Stromal cell of bone marrow (primary cell): ENCODE results near the gene HAPLN2.

Experiments
- DNase-seq: peaks from one replicate; pipeline ENCODE4 v3.0.0-alpha.2; 2012; ENCODE audit warnings: low read depth

HAPLN2 gene

DNA sequence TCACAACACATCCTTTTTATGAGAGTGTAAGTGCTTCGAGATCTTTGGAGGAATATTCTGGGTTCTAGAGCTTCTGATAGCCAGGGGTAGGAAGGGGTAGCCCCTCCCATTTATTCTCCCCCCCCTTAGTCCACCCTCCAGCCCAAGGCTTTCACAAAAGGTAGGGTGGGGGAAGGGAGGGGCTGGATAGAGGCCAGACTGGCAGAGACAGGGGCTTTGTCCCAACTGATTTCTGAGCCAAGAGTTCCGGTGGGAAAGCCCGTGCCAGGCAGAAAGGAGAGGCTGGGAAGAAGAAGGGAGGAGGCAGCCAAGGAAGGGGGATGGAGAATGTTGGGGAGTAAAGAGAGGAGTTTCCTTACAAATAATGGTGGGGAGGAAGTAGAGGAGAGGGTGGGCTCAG, 25.8 kb downstream of the HAPLN2 start:
- DNase-seq, result no peak

DNA sequence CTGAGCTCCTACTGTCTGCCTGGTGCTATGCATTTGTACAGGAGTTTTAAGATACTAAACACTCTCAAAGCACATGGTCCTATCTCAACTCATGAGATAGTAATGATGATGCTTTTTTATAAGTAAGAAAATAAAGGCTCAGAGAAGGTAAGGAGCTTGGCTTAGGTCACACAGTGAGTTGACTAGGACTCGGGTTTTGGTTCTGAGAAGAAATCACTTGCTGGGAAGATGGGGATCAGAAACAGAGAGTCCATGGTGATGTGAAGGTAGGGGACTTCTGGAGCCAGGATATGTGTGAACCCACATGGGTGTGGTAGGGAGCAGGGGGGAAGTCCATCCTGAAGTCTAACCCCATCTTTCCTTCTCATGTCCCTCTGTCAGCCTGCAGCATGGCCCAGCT, 26.5 kb downstream of the HAPLN2 start:
- DNase-seq, result no peak

DNA sequence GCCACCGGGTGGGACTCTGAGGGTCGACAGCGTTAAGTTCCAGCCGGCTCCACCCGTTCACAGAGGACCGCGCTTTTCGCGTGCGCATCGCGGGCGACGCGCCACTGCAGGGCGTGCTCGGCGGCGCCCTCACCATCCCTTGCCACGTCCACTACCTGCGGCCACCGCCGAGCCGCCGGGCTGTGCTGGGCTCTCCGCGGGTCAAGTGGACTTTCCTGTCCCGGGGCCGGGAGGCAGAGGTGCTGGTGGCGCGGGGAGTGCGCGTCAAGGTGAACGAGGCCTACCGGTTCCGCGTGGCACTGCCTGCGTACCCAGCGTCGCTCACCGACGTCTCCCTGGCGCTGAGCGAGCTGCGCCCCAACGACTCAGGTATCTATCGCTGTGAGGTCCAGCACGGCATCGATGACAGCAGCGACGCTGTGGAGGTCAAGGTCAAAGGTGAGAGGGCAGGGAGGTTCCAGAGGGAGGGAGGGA, 27.6 kb downstream of the HAPLN2 start:
- DNase-seq, result no peak

DNA sequence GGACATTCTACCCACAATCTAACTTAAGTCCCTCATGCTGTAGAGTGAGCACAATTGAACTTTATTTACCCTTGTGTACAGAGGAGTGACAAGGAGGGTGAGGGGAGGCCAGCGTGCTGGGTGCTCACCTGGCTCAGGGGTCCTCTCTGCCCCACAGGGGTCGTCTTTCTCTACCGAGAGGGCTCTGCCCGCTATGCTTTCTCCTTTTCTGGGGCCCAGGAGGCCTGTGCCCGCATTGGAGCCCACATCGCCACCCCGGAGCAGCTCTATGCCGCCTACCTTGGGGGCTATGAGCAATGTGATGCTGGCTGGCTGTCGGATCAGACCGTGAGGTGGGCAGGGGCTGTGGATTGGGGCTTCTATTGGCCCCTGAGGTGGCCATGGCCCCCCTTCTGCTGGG, 28.1 kb downstream of the HAPLN2 start:
- DNase-seq, result no peak

DNA sequence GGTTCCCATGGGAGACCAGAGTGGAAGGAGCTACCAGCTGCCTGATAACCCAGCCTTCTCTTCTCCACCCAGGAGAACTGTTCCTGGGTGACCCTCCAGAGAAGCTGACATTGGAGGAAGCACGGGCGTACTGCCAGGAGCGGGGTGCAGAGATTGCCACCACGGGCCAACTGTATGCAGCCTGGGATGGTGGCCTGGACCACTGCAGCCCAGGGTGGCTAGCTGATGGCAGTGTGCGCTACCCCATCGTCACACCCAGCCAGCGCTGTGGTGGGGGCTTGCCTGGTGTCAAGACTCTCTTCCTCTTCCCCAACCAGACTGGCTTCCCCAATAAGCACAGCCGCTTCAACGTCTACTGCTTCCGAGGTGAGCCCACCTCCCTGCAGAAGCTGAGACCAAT, 29.3 kb downstream of the HAPLN2 start:
- DNase-seq, result no peak

DNA sequence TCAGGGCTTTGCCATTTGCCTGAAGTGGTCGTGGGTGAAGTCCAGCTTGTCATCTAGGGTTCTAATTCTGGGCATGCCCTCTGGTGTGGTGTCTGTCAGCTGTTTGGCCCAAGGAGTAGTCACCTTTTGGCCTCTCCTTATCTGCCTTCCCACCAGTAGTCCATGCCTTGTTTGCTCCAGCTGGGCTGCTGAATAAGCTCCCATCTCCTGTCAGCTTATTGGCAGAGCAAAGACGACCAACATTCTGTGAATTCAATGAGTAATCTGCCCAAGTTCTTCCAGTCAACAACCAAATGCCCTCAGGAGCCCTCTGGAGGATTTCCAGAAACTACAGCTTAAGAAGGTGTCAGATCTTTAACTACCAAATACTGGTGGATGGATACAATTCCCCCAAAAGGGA, 29.7 kb downstream of the HAPLN2 start:
- no peak for DNase-seq

DNA sequence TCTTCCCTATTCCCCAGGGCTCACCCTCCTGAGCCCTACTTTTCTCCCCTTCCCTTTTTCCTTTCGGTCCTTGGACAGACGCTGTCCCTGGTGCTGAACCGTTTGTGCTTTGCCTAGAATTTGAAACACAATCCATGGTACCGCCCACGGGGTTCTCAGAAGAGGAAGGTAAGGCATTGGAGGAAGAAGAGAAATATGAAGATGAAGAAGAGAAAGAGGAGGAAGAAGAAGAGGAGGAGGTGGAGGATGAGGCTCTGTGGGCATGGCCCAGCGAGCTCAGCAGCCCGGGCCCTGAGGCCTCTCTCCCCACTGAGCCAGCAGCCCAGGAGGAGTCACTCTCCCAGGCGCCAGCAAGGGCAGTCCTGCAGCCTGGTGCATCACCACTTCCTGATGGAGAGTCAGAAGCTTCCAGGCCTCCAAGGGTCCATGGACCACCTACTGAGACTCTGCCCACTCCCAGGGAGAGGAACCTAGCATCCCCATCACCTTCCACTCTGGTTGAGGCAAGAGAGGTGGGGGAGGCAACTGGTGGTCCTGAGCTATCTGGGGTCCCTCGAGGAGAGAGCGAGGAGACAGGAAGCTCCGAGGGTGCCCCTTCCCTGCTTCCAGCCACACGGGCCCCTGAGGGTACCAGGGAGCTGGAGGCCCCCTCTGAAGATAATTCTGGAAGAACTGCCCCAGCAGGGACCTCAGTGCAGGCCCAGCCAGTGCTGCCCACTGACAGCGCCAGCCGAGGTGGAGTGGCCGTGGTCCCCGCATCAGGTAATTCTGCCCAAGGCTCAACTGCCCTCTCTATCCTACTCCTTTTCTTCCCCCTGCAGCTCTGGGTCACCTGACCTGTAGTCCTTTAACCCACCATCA, 33.1 kb downstream of the HAPLN2 start:
- no peak for DNase-seq

DNA sequence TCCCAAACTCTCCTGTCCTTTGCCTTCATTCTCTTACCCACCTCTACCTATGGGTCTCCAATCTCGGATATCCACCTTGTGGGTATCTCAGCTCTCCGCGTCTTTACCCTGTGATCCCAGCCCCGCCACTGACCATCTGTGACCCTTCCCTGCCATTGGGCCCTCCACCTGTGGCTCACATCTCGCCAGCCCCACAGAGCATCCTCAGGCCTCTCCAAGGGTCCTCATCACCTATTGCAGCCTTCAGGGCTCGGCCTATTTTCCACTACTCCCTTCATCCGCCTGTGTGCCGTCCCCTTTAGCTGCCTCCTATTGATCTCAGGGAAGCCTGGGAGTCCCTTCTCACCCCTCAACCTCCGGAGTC, 33.8 kb downstream of the HAPLN2 start:
- no peak for DNase-seq

DNA sequence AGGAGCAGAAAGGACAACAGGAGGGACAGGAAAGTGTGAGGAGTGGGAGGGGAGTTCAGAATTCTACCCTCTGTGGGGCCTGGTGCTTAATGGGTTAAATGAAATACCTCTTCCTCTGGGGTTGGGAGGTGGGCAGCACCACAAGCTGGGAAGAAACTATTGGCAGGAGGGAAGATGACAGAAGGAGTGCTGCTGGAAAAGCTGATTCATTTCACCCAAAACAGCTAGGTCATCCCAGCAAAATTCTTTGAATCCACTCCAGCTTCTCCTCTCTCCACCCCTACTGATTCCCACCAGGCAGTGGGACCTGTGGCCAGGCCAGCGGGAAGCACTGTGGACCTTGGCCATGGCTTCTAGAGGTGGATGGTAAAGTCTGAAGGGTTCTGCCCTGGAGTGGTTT, 35.5 kb downstream of the HAPLN2 start:
- DNase-seq, result no peak

DNA sequence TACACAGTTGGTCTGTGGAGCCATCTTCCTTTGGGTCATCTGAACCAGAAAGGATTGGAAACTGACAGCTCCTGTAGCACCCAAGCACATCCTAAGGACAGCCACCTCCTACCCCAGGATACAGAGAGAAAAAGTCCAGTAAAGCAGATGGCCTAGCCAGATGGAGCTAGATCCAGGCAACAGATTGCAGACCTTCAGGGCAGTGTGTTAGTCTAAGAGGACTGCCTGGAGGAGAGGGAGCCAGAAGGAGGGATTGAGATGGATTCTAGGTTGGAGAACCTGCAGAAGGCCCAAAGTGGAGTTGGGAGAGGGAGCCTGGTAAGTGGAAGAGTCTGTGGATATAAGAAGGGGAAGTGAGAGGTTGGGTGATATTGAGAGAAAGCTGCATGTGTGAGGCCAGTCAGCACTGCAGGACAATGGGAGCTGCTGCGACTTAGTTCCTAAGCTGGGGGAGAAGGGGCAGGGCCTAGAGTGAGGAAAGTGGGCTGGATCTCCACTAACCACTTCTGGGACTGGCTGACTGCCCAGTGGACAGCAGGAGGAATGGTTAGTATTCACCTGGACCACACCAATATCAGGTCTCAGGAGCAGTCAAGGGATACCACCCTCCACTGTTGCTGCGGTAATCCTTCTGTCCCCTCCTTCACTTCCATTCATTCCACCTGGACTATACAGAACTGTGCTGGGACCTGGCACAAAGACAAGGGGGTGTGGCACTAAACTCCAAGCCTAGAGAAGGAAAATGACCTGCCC, 36.1 kb downstream of the HAPLN2 start:
- no peak for DNase-seq

DNA sequence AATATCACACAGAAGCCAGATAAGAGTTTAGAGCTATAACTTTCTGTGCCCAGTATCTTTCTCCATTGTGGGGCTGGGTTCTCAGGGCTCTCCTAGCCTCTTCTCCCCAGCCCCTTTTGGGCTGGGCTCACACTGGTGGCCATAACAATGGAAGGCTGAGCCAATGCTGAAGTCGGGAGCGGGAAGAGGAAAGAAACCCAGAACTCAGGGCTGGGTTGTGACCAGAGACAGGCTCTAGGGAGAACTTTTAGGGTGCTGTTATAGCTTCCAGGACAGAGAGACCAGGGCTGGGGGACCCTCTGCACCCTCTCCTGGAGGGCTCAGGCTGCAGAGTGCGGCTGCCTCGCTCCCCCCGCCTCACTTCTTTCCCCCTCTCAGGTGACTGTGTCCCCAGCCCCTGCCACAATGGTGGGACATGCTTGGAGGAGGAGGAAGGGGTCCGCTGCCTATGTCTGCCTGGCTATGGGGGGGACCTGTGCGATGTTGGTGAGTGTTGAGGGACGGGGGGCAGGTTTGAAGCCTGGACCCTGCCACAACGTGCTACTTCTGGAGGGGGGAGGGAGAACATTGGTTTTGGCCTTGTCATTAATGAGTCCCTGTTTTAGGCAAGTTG, 36.8 kb downstream of the HAPLN2 start:
- DNase-seq, result no peak

DNA sequence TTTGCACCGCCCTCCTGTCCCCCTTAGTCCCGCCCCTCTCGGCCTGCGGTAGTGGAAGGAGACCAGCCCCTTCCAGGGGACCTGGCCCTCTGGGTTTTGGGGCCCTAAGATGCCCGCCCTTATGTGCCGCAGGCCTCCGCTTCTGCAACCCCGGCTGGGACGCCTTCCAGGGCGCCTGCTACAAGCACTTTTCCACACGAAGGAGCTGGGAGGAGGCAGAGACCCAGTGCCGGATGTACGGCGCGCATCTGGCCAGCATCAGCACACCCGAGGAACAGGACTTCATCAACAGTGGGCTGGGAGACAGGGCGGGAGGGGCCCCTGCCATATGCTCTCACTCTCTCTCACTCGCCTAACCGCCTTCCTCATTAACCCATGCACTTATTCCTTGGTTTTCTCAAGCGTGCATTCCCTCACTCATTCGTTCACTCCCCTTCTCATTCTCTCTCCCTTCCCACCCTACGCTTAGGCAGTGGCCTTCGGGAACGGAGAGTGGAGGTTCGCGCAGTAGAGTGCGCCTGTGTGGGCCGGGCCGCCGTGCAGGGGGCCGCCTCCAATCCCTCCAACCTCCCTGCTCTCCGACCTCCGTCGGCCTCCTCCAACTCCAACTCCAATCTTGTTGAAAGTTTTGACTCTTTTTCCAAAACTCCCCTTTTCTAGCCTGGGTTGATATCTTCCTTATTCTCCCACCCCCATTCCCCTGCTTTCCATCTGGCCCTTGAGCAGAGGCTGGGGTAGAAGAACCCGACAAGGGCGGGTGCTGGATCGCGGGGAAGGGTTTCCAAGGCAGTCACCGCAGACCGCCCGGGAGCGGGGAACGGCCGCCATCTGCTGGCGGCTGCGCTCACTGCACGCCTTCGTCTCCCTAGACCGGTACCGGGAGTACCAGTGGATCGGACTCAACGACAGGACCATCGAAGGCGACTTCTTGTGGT, 37.9 kb downstream of the HAPLN2 start:
- peak; percentile 31 for DNase-seq

DNA sequence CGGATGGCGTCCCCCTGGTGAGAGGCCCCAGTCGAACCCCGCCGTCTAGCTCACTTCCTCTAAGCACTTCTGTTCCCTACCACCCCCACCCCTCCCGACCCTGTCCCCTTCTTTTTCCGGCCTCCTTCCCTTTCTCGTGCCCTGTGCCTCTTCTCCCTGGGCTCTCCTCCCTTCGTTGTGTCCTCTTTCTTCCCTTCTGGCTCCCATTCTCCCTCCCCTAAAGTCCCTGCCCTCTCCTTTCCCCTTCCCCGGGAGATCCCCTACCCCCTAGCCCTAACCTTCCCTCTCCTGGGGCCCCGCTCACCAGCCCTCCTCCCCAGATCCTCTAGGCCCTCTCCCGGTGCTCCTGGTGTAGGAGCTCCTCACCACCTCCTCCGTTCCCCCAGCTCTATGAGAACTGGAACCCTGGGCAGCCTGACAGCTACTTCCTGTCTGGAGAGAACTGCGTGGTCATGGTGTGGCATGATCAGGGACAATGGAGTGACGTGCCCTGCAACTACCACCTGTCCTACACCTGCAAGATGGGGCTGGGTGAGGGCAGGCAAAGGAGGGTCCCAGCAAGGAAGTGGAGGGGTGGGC, 38.6 kb downstream of the HAPLN2 start:
- no peak for DNase-seq

DNA sequence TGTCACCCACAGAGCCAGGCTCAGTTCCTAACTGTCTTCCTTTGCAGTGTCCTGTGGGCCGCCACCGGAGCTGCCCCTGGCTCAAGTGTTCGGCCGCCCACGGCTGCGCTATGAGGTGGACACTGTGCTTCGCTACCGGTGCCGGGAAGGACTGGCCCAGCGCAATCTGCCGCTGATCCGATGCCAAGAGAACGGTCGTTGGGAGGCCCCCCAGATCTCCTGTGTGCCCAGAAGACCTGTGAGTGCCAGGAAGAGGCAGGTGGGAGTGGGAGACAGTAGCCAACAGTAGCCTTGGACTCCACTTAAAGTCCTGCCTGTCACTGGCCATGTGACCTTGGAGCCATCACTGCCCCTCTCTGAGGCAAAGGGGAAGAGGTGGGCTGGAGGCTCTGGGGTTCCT, 39.3 kb downstream of the HAPLN2 start:
- no peak for DNase-seq

DNA sequence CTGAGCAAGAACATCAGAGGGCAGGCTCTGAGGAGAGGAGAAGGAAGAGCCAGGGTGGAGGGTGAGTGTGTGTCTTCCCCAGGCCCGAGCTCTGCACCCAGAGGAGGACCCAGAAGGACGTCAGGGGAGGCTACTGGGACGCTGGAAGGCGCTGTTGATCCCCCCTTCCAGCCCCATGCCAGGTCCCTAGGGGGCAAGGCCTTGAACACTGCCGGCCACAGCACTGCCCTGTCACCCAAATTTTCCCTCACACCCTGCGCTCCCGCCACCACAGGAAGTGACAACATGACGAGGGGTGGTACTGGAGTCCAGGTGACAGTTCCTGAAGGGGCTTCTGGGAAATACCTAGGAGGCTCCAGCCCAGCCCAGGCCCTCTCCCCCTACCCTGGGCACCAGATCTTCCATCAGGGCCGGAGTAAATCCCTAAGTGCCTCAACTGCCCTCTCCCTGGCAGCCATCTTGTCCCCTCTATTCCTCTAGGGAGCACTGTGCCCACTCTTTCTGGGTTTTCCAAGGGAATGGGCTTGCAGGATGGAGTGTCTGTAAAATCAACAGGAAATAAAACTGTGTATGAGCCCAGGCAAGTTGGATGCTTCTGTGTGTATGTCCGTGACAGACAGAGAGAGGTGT, 39.8 kb downstream of the HAPLN2 start:
- DNase-seq, result no peak

DNA sequence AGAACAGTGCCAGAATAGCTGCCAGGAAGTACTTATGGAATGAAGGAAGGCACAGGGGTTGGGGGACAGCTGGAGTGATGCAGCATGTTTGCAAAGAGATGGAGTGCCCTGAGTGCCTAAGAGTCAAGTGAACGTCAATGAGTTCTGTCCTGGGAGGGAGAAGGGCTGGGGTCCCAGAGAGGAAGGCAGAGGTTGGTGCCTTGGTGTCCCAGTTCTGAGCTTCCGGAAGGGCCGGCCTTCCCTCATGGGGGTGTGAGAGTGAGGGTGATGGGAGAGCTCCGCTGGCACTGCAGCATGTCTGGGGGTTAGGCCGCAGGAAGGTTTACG, 40.4 kb downstream of the HAPLN2 start:
- DNase-seq, result no peak

DNA sequence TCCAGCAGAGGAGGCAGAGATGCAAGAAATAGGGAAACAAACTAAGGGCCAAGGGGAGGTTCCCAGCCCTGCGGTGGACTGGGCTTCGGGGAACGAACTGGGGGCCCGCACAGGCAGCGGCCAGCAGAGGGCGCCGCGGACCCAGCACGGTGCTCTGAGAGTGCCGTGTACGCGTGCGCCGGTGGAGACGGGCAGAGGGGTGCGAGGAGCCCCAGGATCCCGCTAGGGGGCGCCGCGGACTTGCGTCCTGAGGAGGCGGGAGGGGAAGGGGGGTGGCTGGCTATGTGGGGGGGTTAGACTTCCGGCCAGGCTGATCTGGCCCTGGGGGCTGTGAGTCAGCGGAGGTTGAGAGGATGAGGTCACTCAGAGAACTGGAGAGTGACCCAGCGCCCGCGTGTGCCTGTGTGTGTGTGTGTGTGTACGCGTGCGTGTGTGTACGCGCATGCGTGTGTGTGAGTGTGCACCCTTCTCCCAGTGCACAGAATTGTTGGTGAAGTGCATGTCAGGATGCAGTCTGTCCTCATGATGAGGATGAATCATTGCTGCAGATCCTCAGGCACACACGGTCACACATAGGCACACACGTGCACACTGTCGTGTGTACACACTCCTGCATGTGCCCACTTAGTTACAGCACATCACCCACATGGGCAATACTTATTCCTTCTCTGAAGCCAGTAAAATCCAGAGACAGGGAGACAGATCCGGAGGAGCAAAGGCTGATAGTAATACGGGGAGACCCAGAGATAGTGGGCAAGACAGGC, 41.0 kb downstream of the HAPLN2 start:
- DNase-seq, result peak; percentile 96

DNA sequence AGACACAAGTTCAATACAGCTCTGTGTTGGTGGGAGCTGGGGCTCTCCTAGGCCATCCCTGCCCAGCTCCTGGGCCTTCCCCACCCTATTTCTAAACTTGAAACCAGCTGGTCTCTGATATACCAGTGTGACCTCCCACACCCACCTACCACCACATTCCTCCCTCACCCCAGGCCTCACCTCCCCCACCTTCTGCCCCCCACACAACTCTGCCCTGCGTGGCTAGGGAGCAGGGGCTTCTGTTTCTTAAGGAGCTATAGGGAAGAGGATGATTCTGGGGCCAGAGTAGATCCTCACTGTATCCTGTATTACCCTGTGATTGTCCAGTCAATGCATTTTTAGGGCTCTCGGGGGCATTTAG, 41.5 kb downstream of the HAPLN2 start:
- DNase-seq, result no peak

DNA sequence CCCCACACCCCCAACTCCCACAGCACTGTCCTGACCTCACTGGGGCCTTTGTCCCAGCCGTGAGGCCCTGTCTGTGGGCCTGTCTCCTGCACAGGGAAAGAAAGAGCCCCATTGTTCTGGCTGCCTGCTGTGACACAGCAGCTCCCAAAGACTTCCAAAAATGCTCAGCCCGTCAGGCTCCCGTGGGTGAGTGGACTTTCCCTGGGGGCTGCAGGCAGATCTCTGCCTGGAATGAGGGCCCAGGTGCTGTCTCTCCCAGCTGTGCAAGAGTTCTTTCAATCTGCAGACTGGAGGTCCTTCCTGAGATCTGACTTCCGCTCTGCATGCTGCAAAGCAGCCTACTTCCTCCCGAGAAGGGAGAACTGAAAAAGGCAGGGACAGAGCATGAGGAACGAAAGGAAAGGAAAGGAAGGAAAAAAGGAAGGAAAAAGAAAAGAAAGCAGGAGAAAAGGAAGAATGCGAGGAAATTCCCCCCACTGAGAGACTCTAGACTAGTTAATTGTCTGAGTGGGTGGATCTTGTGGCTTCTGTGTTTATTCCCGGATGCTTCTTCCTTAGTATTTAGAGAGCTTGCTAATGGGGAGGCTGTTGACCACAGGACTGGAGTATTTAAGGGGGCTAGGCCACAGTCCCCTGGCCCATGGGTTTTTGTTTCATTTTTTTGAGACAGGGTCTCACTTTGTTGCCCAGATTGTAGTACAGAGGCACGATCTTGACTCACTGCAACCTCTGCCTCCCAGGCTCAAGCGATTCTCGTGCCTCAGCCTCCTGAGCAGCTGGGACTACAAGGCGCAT, 43.0 kb downstream of the HAPLN2 start:
- DNase-seq, result no peak

DNA sequence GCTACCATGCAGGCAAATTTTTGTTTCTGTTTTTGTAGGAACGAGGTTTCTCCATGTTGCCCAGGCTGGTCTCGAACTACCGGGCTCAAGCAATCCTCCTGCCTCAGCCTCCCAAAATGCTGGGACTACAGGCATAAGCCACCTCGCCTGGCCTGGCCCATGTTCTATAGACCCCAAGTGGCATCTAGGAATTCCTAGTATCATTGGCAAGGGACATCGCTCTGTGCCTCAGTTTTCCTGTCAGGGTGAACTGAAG, 43.5 kb downstream of the HAPLN2 start:
- no peak for DNase-seq
